NCI-H226 (cell line): Measurements from ENCODE around the gene AFF2.
A peak's percentile ranks its signal among the peaks of the same experiment; 100 is the strongest.

ENCODE experiments used
- DNase-seq: peaks from one replicate; pipeline ENCODE4 v3.0.0-alpha.2; 2015

The AFF2 gene

GRCh38 chrX:149036086-149036485, 535.7 kb downstream of the AFF2 start:
- DNase-seq = no peak

- no peak for DNase-seq
These were observed 537.0 kb downstream of the AFF2 start for GRCh38 chrX:149037281-149037870.

GRCh38 chrX:149039057-149039456, 538.6 kb downstream of the AFF2 start:
- DNase-seq = no peak

GRCh38 chrX:149040873-149041535, 540.6 kb downstream of the AFF2 start:
- DNase-seq = no peak

- peak; percentile 4 for DNase-seq
These were observed 543.0 kb downstream of the AFF2 start for GRCh38 chrX:149043401-149043800.

GRCh38 chrX:149044471-149044870, 544.1 kb downstream of the AFF2 start:
- DNase-seq = no peak

- no peak for DNase-seq
These were observed 545.3 kb downstream of the AFF2 start for GRCh38 chrX:149045645-149046210.
